PC-3 (cell line): ENCODE measurements around the gene LGI4. TPM values are rescaled to one million over a fixed set of nuclear protein-coding genes. Genes with fewer than 3 reads are reported as not detected.

Experiments
- ATAC-seq: fragments of 200-7000 bp; cut with Tn5 transposase; 2 replicates; pipeline ENCODE4 v1.9.1; 2020; ENCODE audit warnings: mild to moderate bottlenecking, moderate library complexity
- BruUV-seq: library from RNA; stranded (reverse); fragments of 400-500 nt; replicated peaks from 2 replicates; lab custom pipeline; 2021; lab: Mats Ljungman, UMichigan
- CTCF ChIA-PET: fragments of 300-600 bp; sonication (Branson Sonifier 250); formaldehyde crosslinking; loops from one replicate; lab custom pipeline; 2022; ENCODE audit warnings: antibody characterized with exemption; lab: Charles Lee
- POLR2A ChIA-PET: fragments of 300-600 bp; sonication (Branson Sonifier 250); formaldehyde crosslinking; loops from one replicate; lab custom pipeline; 2022; ENCODE audit warnings: antibody characterized with exemption; ENCODE audit not compliant: unreplicated experiment; lab: Charles Lee
- DNase-seq: peaks from one replicate; pipeline ENCODE4 v3.0.0-alpha.2; 2015
- H2AFZ ChIP-seq: fragments of 300-600 bp; sonication (generic); 2 replicates; pipeline ENCODE4 v1.6.0; 2016; ENCODE audit warnings: antibody characterized with exemption, low read length
- H3F3A ChIP-seq: fragments of 300-600 bp; sonication (generic); one replicate; pipeline ENCODE4 v1.6.0; 2017; ENCODE audit warnings: antibody characterized with exemption, low read length, control low read depth, mild to moderate bottlenecking; ENCODE audit not compliant: unreplicated experiment
- H3K27ac ChIP-seq: fragments of 300-600 bp; sonication (generic); 2 replicates; pipeline ENCODE4 v1.5.1; 2016; ENCODE audit warnings: mild to moderate bottlenecking, low read length
- H3K27me3 ChIP-seq: fragments of 300-600 bp; sonication (generic); 2 replicates; pipeline ENCODE4 v1.6.1; 2016; ENCODE audit warnings: low read length, mixed read lengths
- H3K36me3 ChIP-seq: fragments of 300-600 bp; sonication (generic); 2 replicates; pipeline ENCODE4 v1.6.1; 2016; ENCODE audit warnings: low read depth, mixed run types, low read length, mixed read lengths
- H3K4me1 ChIP-seq: fragments of 300-600 bp; sonication (generic); 2 replicates; pipeline ENCODE4 v1.5.1; 2016; ENCODE audit warnings: low read length; ENCODE audit not compliant: insufficient read depth
- H3K4me2 ChIP-seq: fragments of 300-600 bp; sonication (generic); 2 replicates; pipeline ENCODE4 v1.6.0; 2016; ENCODE audit warnings: low read length
- H3K4me3 ChIP-seq: fragments of 300-600 bp; sonication (generic); 2 replicates; pipeline ENCODE4 v1.5.1; 2016; ENCODE audit warnings: mild to moderate bottlenecking, low read length, mixed read lengths
- H3K79me2 ChIP-seq: fragments of 300-600 bp; sonication (generic); 2 replicates; pipeline ENCODE4 v1.6.1; 2017; ENCODE audit warnings: low read length, mixed read lengths
- H3K9ac ChIP-seq: fragments of 300-600 bp; sonication (generic); 2 replicates; pipeline ENCODE4 v1.6.0; 2016; ENCODE audit warnings: mild to moderate bottlenecking, low read length
- H3K9me2 ChIP-seq: fragments of 300-600 bp; sonication (generic); replicated peaks from 2 replicates; pipeline ENCODE4 v1.6.1; 2016; ENCODE audit warnings: mixed run types, low read length, mixed read lengths
- H3K9me3 ChIP-seq: fragments of 300-600 bp; sonication (generic); 2 replicates; pipeline ENCODE4 v1.6.1; 2016; ENCODE audit warnings: low read length, mixed read lengths
- H4K20me1 ChIP-seq: fragments of 300-600 bp; sonication (generic); 2 replicates; pipeline ENCODE4 v1.6.1; 2016; ENCODE audit warnings: low read length, mixed read lengths
- EZH2 ChIP-seq: fragments of 300-600 bp; sonication (generic); IDR thresholded peaks from one replicate; pipeline ENCODE4 v1.6.1; 2017; ENCODE audit warnings: antibody characterized with exemption, mild to moderate bottlenecking, low read length; ENCODE audit not compliant: unreplicated experiment
- EZH2phosphoT487 ChIP-seq: fragments of 300-600 bp; sonication (generic); IDR thresholded peaks from 2 replicates; pipeline ENCODE4 v1.6.1; 2018; ENCODE audit warnings: mild to moderate bottlenecking, antibody characterized with exemption, low read length, borderline replicate concordance
- intact Hi-C: fragments of 100-400 bp; cut with micrococcal nuclease; formaldehyde crosslinking; loops from 2 replicates; pipeline ENCODE4 v1.9.0; 2023
- total RNA-seq: library from RNA; depleted of rRNA; stranded (reverse); fragments of >200 nt; gene quantifications from 2 replicates; pipeline ENCODE4 v1.2.3, GENCODE V29; 2014
- TF ChIP-seq, protein P1 (sequence below): fragments of 300-600 bp; sonication (generic); conservative IDR thresholded peaks from 2 replicates; pipeline ENCODE4 v1.5.1; 2017; ENCODE audit warnings: antibody characterized with exemption, low read depth, mild to moderate bottlenecking, low read length

LGI4 gene
- total RNA-seq, 1 experiment from 2014 or later: 0.22 TPM

DNA sequence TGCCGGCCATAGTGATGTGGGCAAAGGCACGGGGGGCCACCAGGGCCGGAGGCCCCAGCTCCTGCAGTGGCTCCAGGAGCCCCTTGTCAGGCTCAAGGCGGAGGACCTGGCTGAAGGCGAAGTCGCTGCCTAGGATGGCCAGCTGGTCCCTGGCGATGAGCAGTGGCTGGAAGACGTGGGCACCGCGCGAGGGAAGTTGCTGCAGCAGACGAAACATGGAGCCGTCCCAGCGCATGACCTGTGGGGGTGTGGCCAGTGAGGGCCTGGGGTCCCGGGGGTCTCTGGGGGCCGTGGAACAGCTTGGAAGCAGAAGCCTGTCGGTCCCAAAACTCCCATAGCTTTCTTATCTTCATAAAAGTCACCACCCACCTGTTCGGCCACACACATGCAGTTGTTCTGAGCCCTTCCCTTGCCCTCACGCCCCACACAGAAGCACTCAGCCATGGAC, 9.6 kb downstream of the LGI4 start:
- BruUV-seq: no TSS peak
- no peaks in the 10 kb centered on the region for H3K27me3 ChIP-seq
- H3K36me3 ChIP-seq: peaks cover 3% of the 10 kb centered on the region; the same call in 1 of the 2 replicates
- no peaks in the 10 kb centered on the region for H4K20me1 ChIP-seq
- no peak overlapping the region for H3K4me2 ChIP-seq
- H3K9me3 ChIP-seq: no peaks in the 10 kb centered on the region
- no peaks in the 10 kb centered on the region for H3K9me2 ChIP-seq
- H3F3A ChIP-seq: no peaks in the 10 kb centered on the region
- DNase-seq (no peak), ATAC-seq (no peak)
- no peak overlapping the region for H3K9ac ChIP-seq
- no peak overlapping the region for H2AFZ ChIP-seq
- intact Hi-C loops: no loop called here
- POLR2A ChIA-PET: no interaction called here
- TF ChIP-seq, protein P1, sequence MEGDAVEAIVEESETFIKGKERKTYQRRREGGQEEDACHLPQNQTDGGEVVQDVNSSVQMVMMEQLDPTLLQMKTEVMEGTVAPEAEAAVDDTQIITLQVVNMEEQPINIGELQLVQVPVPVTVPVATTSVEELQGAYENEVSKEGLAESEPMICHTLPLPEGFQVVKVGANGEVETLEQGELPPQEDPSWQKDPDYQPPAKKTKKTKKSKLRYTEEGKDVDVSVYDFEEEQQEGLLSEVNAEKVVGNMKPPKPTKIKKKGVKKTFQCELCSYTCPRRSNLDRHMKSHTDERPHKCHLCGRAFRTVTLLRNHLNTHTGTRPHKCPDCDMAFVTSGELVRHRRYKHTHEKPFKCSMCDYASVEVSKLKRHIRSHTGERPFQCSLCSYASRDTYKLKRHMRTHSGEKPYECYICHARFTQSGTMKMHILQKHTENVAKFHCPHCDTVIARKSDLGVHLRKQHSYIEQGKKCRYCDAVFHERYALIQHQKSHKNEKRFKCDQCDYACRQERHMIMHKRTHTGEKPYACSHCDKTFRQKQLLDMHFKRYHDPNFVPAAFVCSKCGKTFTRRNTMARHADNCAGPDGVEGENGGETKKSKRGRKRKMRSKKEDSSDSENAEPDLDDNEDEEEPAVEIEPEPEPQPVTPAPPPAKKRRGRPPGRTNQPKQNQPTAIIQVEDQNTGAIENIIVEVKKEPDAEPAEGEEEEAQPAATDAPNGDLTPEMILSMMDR: no peak
- TF ChIP-seq EZH2 (no peak), EZH2phosphoT487 (no peak)
- H3K4me3 ChIP-seq: no peak overlapping the region
- H3K79me2 ChIP-seq: no peaks in the 10 kb centered on the region
- peaks cover 39% of the 10 kb centered on the region for H3K4me1 ChIP-seq
- H3K27ac ChIP-seq: no peak overlapping the region
- CTCF ChIA-PET: no interaction called here

DNA sequence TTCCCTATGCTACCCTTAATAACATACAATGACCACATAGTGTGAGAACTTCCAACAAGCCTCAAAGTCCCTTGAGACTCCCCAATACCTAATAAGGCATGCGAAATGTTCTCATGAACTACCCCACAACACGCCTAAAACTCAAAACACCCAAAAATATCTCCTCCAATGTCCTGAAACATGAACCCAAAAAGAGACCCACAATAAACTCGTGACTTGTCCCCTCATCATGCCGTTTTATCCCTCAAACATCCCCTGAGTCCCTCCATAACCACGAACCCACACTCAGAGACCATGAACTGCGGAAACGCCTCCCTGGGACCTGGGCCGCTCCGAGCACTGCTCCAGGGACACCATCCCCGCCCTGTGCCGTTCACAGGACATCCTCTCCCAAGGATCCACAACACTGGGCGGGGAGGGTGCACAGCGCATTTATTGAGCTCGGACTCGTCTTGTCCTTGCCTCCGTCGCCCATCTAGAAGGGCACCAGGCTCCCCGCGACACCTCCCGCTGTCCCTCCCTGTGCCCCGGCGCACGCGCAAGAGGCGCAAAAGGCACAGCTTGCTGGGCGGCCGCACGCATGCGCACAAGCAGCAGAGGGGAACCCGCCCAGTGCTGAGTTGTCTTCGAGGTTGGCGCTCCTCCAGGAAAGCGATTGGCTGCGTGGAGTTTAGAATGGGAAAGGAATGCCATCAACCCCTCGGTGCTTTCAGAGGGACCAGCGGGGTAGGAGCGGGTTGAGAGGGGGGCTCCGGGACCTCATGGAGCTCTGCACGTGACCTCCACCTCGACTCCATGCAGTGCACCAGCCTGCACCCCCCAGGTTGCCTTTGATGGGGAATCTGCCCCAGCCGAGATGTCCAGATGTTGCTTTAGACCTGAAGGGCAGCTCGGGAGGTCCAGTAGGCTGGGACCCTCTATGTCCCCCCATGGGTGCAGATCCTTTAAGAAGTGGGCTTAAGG, 10.5 kb downstream of the LGI4 start:
- peak overlapping the region; percentile 78 for H3K27ac ChIP-seq
- peaks cover 3% of the 10 kb centered on the region; the same call in 1 of the 2 replicates for H3K36me3 ChIP-seq
- DNase-seq: peak; percentile 87
- no peaks in the 10 kb centered on the region for H3K79me2 ChIP-seq
- peak overlapping the region; percentile 80 for H3K4me2 ChIP-seq
- H3K27me3 ChIP-seq: no peaks in the 10 kb centered on the region
- no peaks in the 10 kb centered on the region for H3F3A ChIP-seq
- ChIA-PET POLR2A (no interaction called here), CTCF (interaction anchor here (0.5 kb wide), 1 partner anchor 19 kb away, joined by 4 read pairs; the partner anchor contains the start of gene FXYD7)
- H3K9ac ChIP-seq: peak overlapping the region; percentile 72
- H3K4me3 ChIP-seq: peak overlapping the region; percentile 61
- H3K9me3 ChIP-seq: no peaks in the 10 kb centered on the region
- peaks cover 48% of the 10 kb centered on the region for H3K4me1 ChIP-seq
- H4K20me1 ChIP-seq: no peaks in the 10 kb centered on the region
- TF ChIP-seq EZH2phosphoT487 (no peak), EZH2 (no peak)
- intact Hi-C loops: no loop called here
- BruUV-seq: TSS peak; percentile 69
- ATAC-seq: peak; percentile 52
- peak overlapping the region; percentile 60 for H2AFZ ChIP-seq
- H3K9me2 ChIP-seq: no peaks in the 10 kb centered on the region

DNA sequence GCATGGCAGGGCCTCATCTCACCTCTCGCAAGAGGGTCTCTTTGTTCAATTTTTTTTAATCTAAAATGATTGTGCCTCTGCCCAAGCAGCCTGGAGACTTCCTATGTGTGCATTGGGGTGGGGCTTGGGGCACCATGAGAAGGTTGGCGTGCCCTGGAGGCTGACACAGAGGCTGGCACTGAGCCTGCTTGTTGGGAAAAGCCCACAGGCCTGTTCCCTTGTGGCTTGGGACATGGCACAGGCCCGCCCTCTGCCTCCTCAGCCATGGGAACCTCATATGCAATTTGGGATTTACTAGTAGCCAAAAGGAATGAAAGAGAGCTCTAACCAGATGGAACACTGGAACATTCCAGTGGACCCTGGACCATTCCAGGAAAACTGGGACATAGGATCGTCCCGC, 11.3 kb downstream of the LGI4 start:
- TF ChIP-seq EZH2phosphoT487 (no peak), EZH2 (no peak)
- TF ChIP-seq, protein P1: no peak
- Histone ChIP-seq H3K79me2 (0 out of 2 replicates have a peak, but pooled peaks cover 4% of the 10 kb centered on the region), H2AFZ (no peak overlapping the region), H3K9me2 (no peaks in the 10 kb centered on the region), H3K4me2 (peak overlapping the region; percentile 80), H3K27ac (peak overlapping the region; percentile 78), H3K9me3 (no peaks in the 10 kb centered on the region), H3F3A (no peaks in the 10 kb centered on the region), H3K27me3 (no peaks in the 10 kb centered on the region), H3K4me1 (peaks cover 53% of the 10 kb centered on the region), H3K4me3 (no peak overlapping the region), H4K20me1 (no peaks in the 10 kb centered on the region), H3K36me3 (peaks cover 3% of the 10 kb centered on the region; the same call in 1 of the 2 replicates), H3K9ac (peak overlapping the region; percentile 72)
- DNase-seq: peak; percentile 81
- POLR2A ChIA-PET: no interaction called here
- ATAC-seq: peak; percentile 27
- intact Hi-C loops: no loop called here
- no TSS peak for BruUV-seq
- CTCF ChIA-PET: no interaction called here
